ENCODE measurements around the gene TRIM8.

DNA sequence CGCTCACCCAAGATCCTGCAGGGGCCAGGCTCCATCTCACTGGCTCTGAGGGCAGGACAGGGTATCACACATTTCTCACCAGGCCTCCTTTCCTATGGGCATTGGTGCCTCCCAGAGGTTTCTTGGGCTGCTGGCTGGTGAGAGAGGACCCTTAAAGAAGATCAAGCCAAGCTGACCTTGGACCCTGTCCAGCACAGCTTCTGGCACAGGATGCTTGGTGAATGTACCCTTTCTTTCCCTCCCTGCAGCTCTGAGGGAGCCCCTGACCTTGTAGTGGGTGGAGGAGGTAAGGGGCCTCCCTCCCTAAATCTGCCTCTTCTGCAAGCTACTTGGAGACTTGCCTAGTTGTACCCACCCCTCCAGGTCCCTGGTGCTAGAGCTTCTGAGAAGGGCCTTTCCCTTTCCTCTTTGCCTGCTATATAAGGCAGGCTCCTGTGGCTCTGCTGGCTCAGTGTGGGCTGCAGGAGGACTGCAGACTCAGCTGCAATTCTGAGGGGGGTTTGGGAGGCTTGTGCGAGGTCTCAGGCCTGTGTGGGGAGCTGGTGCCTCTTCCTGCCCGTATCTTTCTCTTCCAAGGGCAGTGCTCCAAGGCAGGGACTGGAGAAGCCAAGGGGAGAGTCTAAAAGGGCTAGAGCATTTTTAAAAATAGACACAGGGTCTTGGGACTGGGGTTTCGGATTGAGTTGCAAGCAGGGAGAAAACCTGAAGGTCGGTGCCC is 11.7 kb upstream of the TRIM8 start:
- TF ChIP-seq CTCF (IDR thresholded peaks at IDR 0.05; ENCODE audit: control extremely low read depth in 1 of 3, insufficient read depth in 1 of 3, low read depth in 1 of 3, low read length in 3 of 3) (no peak), NANOG (IDR thresholded peaks at IDR 0.05; ENCODE audit: insufficient read depth, low read depth, low read length, poor library complexity, severe bottlenecking) (no peak), YY1 (IDR thresholded peaks at IDR 0.05; ENCODE audit: low read depth, low read length) (no peak), JUN (IDR thresholded peaks at IDR 0.05; ENCODE audit: low read depth, low read length) (no peak), ZNF274 (IDR thresholded peaks at IDR 0.05; ENCODE audit: borderline replicate concordance, extremely low read depth, low read length) (no peak), RAD21 (IDR thresholded peaks at IDR 0.05 in 1 of 2, conservative IDR thresholded peaks at IDR 0.05 in 1 of 2; ENCODE audit: low read depth in 2 of 2, low read length in 2 of 2) (0 out of 4 replicates have a peak, but pooled peaks of 1 of the 2 experiments have one; percentile 10), EP300 (IDR thresholded peaks at IDR 0.05; ENCODE audit: borderline replicate concordance in 1 of 2, low read depth in 2 of 2, low read length in 2 of 2) (no peak), CHD1 (IDR thresholded peaks at IDR 0.05; ENCODE audit: low read depth, low read length) (no peak), POLR2A (IDR thresholded peaks at IDR 0.05; ENCODE audit: control extremely low read depth in 1 of 2, low read depth in 2 of 2, low read length in 2 of 2) (no peak), FOSL1 (IDR thresholded peaks at IDR 0.05; ENCODE audit: insufficient read depth, low read depth, low read length) (no peak), SIN3A (conservative IDR thresholded peaks at IDR 0.05 in 1 of 2, IDR thresholded peaks at IDR 0.05 in 1 of 2; ENCODE audit: low read depth in 1 of 2, low read length in 2 of 2) (no peak), SIRT6 (IDR thresholded peaks at IDR 0.05; ENCODE audit: low read length) (no peak), RXRA (IDR thresholded peaks at IDR 0.05; ENCODE audit: insufficient read depth, low read depth, low read length) (no peak)
- TF ChIP-seq, protein P1, sequence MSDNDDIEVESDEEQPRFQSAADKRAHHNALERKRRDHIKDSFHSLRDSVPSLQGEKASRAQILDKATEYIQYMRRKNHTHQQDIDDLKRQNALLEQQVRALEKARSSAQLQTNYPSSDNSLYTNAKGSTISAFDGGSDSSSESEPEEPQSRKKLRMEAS (IDR thresholded peaks at IDR 0.05): no peak
